DMS114 treated with DMSO at 0.1 percent for 48 hours (cell line): ENCODE measurements around the gene KATNAL2.
A peak's percentile ranks its signal among the peaks of the same experiment; 100 is the strongest.

Experiments used
- DNase-seq: peaks from one replicate; lab custom pipeline; 2025; ENCODE audit not compliant: unreplicated experiment; lab: John Stamatoyannopoulos, UW

KATNAL2 gene

DNA sequence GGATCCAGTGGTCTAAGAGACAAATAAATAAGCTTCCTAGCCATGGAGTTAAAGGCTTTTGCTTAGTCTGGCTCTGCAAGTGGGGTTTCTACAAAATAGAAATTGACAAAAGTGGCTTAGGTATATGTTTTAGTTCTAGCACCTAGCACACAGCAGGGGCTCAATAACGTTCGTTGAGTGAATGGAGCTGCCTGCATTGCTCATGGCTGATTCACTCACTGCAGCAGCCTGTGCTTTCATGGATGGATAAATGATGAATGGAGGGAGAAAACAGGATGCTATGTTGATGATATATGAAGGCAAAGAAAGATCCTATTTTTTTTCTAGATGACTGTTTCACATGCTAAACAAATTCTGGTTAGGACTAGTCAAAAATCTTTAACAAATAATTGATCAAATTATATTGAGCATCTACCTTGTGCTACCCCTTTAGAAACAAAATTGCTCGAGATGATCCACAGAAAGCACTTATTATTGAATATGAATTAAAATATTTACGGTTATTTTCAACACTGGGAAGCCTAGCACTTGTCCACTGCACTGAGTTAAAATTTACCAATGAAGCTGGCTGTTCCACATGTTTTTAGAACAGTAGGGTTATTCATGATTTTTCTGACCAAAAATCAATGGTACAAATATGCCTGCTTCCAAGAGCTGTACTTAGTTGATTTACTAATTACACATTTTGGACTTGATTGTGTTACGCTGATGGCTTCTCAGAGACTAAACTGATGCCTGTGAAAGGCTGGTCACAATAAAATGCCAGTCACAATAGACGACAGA lies 193.3 kb downstream of the KATNAL2 start:
- DNase-seq: no peak

DNA sequence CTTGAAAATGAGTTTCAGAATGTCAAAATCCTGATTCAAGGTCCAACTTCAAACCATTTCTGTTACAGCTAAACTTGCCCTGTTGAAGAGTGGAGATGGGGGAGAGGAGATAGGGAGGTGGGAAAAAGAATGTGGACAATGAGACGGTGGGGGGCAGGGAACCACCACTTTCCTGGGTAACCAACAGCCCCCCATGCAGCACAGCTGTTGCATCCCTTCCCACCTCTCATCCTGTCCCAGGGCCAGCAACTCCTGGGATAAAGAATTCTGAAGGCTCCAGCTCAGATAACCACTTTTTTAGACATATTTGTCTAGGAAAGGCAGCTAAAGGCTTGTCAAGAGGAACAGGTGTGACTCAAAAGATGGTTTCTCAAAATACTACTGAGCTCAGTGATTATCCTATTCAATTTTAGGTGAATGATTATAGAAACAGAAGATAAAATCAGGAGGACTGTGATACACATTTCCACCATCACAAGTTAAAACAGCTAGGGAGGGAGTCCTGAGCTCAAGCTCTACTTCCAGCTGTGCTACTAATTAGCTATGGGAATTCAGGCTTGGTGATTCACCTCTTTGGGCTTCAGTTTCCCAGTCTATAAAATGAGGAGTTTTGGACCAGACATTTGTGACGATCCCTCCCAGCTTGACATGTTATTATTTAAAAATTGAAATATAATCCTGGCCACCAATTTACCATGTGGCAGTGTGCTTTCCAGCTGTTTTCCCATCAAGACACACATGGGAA lies 196.6 kb downstream of the KATNAL2 start:
- DNase-seq: no peak

- DNase-seq: no peak
Observed at GRCh38 chr18:47115205-47115604, 197.8 kb downstream of the KATNAL2 start.

DNA sequence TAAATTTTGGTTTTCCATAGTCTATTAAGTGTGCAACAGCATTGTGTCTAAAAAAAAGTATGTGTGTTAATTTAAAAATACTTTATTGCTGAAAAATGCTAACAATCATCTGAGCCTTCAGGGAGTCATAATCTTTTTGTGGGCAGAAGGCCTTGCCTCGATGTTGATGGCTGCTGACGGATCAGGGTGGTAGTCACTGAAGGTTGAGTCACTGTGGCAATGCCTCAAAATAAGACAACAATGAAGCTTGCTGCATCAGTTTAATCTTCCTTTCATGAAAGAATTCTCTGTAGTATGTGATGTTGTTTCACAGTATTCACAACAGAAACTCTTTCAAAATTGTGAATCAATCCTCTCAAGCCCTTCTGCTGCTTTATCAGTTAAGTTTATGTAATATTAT lies 201.6 kb downstream of the KATNAL2 start:
- DNase-seq: no peak

DNA sequence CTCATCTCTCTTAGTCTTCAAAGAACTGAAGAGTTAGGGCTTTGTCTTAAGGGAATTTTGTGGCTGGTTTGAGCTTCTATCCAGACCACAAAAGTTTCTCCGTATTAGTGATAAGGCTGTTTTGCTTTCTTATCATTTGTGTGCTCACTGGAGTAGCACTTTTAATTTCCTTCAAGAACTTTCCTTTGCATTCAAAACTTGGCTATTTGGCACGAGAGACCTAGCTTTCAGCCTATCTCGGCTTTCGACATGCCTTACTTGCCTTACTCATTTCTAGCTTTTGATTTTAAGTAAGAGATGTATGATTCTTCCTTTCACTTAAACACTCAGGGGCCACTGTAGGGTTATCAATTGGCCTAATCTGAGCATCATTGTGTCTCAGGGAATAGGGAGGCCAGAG lies 203.0 kb downstream of the KATNAL2 start:
- no peak for DNase-seq

DNA sequence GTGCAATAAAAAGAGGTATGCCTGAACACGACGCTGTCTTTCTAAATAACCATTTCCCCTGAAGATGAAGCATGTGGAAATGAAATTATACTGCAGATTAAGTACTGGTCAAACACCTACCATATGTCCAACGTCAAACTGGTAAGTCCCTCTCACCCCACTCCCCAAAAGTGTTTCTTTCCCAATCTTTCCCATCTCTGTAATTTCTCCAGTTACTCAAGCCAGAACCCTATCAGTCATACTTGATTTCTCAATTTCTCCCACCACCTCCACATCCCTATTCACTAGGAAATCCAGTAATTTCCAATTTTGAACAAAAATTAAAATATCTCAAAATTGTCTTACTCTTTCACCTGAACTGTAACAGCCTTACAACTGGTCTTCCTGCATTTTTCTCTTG lies 203.7 kb downstream of the KATNAL2 start:
- DNase-seq: no peak

- no peak for DNase-seq
Observed at GRCh38 chr18:47141289-47141688, 223.9 kb downstream of the KATNAL2 start.

GRCh38 chr18:47143153-47143552 lies 225.8 kb downstream of the KATNAL2 start:
- no peak for DNase-seq

DNA sequence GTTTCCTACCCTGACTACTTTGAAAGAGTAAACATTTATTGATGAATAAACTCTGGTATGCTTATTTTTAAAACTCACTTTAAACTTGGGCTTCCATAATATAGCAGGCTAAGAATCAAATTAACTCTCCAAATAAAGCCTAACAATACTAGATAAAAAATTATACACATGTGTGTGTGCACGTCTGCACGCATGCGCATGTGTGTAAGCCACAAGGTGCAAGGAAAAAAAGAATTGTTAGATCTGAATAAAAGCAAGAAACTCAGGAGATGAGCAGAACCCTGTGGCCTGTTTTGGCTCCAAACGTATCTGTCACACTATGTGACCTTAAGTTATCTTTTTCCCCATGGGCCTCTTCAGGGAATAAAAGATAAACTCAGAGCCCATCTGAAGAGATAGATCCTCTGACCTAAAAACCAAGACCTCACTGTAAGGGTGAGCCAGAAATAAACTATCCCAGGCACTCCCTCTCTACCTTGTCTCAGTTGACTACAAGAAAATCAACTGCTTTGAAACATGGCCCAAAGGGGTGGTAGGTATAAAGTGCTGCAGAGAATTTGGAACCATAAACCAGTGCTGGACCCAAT lies 226.6 kb downstream of the KATNAL2 start:
- DNase-seq: no peak

DNA sequence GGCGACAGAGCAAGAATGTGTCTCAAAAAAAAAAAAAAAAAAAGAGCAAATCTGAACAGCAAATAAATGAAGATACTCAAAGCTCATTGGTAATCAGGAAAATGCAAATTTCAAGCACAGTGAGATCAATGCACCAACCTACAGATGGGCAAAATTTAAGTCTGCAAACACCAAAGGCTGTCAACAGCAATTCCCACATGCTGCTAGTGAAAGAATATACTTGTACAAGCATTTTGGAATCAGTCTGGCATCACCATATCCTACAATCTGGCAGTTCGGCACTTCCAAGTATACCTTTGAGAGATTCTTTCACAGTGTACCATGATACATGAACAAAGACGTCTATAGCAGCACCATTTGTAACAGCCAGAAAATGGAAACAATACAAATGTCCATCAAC lies 228.8 kb downstream of the KATNAL2 start:
- no peak for DNase-seq

DNA sequence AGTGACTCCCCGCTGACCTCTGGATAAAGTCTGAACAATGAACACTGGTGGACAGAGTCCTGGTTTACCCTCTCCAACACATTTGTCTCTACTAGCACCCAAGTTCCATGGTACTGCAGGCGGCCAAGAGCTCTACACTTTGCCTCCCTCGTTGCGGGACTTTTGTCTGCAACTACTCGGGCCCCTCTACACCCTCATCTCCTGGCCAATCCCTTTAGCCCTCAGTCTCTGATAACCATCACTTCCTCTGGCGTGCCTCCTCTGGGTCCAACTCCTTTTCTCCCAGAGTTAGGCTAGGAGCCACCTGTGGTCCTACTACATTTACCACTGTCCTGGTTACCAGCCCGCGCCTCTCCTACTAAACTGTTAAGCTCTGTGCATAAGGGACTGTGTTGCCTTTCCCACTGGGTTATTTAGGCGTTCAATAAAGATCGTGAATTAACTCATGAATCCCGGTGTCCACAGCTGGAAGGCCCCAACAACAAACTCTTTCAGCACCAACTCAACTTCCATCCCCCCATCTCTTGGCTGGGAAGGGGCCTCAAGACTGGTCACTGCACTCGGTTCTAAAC lies 232.1 kb downstream of the KATNAL2 start:
- DNase-seq: no peak

GRCh38 chr18:47150029-47150823 lies 232.8 kb downstream of the KATNAL2 start, which contains the start of gene HDHD2:
HDHD2 (minus strand) TSS chr18:47150500; CDS start chr18:47136439, 14,061 bp downstream.
- DNase-seq: peak; percentile 75

DNA sequence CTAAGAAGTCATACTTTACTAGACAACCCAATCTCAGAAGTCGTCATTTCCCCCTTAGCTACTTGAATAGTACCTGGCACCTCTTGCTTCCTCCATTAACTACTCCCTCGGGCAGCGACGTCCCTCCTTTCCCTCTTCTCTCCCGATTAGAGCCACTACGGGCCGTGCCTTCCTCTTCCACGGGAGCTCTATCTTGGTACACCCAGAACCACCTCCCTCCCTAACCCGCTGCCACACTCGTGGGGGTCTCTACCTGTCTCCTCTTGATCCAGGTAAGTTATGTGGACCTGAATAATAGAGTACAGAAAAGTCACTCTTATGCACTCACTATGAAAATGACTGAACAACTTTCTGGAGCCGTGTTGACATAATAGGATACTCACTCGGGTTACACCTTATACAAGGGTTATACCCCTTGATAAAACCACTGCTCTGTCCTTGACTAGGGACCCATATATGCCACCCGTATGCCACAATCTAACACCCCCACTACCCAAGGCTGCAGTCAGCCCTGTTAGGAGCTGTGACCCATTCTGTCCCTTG lies 233.5 kb downstream of the KATNAL2 start:
- no peak for DNase-seq

GRCh38 chr18:47151439-47151838 lies 234.0 kb downstream of the KATNAL2 start:
- no peak for DNase-seq
